ENCODE data around the gene MRGPRX3. TPM values are rescaled to one million over a fixed set of nuclear protein-coding genes. Genes with fewer than 3 reads are reported as not detected.

MRGPRX3 gene
- polyA plus RNA-seq (ENCODE audit: low read depth in 6 of 6) = not detected

DNA sequence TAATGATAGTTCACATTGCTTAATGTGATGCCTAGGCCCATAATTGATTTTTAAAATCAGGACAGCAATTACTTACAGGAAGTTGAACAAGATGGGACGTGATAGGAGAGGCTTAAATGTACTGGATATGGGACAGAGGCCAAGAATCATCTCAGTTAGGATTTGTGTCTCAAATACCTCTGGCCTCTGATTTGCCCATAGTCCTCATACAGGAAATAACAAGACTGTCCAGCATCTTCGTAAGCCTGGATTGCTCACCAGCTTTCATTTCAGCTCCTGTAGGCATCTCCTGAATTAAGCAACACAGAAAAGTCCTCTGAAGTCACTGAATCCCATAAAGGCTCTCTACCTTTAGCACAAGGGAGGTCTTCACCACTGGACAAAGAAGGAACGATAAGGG, at the start of gene MRGPRX3:
Gene MRGPRX3, plus strand, starts transcription at position 231 of the 400 bp plus-strand sequence. CDS start 4,632 bp downstream, outside the sequence.
- ATAC-seq (ENCODE audit: low read depth in 2 of 2) = no peak
- H3K4me1 Mint-ChIP-seq = no peaks in the 10 kb centered on the region

DNA sequence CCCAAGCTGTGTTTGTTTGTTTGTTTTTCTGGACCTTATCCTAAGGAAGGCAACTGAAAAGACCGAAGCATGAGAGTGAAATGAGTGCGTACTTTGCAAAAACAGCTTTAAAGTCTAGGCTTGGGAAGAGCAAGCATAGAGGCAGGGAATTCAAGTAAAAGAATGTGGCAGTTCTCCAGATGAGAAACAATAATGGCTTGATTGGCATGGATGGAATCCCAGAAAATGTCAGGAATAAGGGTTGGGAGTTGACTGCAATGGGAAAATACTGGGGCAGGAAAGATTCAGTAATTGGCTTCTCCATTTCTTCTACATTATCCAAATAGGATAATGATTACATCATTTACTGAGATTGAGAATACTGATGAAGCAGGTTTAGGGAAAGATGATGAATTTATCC, 44.0 kb upstream of the MRGPRX3 start:
- ATAC-seq (ENCODE audit: low read depth in 2 of 2) (no peak), DNase-seq (no peak)
- no peak overlapping the region for H3K4me3 Mint-ChIP-seq
- H3K36me3 Mint-ChIP-seq = peaks cover 17 to 18% of the 10 kb centered on the region in 2 donors
- peaks cover 0 to 4% (median 0%) of the 10 kb centered on the region in 3 donors for H3K4me1 Mint-ChIP-seq
- H3K9me3 Mint-ChIP-seq = no peaks in the 10 kb centered on the region
- H3K27ac Mint-ChIP-seq = peak overlapping the region in 1 of 6 donors; percentile 26
- no peaks in the 10 kb centered on the region for H3K27me3 Mint-ChIP-seq

More for the DNA sequence above, at the start of gene MRGPRX3:
- Mint-ChIP-seq H3K36me3 (peaks cover 0 to 2% of the 10 kb centered on the region in 2 donors), H3K4me3 (no peak within 1 kb of the TSS), H3K27ac (peak within 1 kb of the TSS in 1 of 6 donors; percentile 45), H3K27me3 (peaks cover 61 to 71% (median 69%) of the 10 kb centered on the region in 3 donors), H3K9me3 (peaks cover 0 to 4% (median 0%) of the 10 kb centered on the region in 7 donors)
- DNase-seq = no peak

DNA sequence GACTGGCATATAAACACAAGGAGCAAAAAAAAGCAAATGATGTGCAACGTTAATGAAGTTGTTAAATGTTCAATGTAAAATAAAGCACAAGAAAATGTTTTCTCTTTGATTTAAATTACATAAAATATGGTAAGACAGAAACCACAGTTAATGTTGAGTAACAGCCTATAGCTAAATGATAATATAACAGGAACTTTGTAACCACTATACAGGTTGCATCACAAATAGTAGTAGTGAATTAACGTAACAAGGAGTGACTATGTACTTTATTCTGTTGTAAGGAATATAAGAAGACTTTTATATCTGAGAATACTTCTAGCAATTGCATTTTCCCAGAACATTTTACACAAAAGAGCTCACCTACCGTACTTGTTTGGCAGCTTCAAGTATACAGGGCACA, 43.4 kb upstream of the MRGPRX3 start:
- peak overlapping the region in 2 of 6 donors; percentile 14 to 34 for H3K27ac Mint-ChIP-seq
- H3K27me3 Mint-ChIP-seq = no peaks in the 10 kb centered on the region
- H3K4me1 Mint-ChIP-seq = peaks cover 0 to 4% (median 0%) of the 10 kb centered on the region in 3 donors
- no peak overlapping the region for H3K4me3 Mint-ChIP-seq
- H3K9me3 Mint-ChIP-seq = no peaks in the 10 kb centered on the region
- H3K36me3 Mint-ChIP-seq = peaks cover 17 to 24% of the 10 kb centered on the region in 2 donors
- DNase-seq = no peak
- ATAC-seq (ENCODE audit: low read depth in 2 of 2) = no peak

DNA sequence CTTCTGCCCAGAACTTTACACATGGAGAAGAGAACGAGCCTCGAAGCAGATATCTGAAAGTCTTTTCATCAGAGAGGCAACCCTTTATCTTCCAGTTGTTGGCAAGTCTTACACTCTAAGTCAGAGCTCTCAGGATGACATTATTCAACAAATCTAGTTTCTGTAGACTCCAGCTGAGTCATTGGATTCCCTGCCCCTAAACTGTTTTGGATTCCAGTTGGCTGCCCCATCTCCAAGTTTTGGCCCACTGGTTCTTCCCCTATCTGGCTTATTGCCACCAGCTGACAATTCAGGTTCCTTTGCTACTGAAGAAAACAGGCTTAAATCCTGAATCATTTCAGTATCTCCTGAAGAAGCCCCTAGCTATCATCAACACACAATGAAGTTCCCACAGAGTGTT, 40.6 kb upstream of the MRGPRX3 start:
- Mint-ChIP-seq H3K4me3 (no peak overlapping the region), H3K27ac (no peak overlapping the region), H3K27me3 (no peaks in the 10 kb centered on the region), H3K9me3 (no peaks in the 10 kb centered on the region), H3K4me1 (peaks cover 0 to 9% (median 6%) of the 10 kb centered on the region in 3 donors), H3K36me3 (peaks cover 30 to 41% of the 10 kb centered on the region in 2 donors)
- ATAC-seq (ENCODE audit: low read depth in 2 of 2) = no peak
- no peak for DNase-seq

DNA sequence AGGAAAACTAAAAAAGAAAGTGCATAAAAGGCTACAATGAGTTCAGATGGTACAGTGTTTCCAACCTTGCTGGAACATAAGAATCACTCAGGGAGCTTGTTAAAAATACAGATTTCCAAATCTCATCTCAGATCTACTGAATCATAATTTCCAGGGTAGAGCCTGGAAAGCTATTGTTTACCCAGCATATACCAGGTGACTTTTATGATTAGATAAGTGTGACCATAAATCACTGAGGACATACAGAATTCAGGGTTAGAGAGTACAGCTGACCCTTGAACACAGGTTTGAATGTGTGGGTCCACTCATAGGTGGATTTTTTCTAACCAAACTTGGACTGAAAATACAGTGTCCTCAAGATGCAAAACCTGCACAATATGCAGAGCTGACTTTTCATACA, 38.4 kb upstream of the MRGPRX3 start:
- Mint-ChIP-seq H3K27ac (no peak overlapping the region), H3K4me1 (peaks cover 0 to 9% (median 6%) of the 10 kb centered on the region in 3 donors), H3K36me3 (peaks cover 29 to 34% of the 10 kb centered on the region in 2 donors), H3K4me3 (no peak overlapping the region), H3K27me3 (no peaks in the 10 kb centered on the region), H3K9me3 (no peaks in the 10 kb centered on the region)
- ATAC-seq (ENCODE audit: low read depth in 2 of 2) (no peak), DNase-seq (no peak)

DNA sequence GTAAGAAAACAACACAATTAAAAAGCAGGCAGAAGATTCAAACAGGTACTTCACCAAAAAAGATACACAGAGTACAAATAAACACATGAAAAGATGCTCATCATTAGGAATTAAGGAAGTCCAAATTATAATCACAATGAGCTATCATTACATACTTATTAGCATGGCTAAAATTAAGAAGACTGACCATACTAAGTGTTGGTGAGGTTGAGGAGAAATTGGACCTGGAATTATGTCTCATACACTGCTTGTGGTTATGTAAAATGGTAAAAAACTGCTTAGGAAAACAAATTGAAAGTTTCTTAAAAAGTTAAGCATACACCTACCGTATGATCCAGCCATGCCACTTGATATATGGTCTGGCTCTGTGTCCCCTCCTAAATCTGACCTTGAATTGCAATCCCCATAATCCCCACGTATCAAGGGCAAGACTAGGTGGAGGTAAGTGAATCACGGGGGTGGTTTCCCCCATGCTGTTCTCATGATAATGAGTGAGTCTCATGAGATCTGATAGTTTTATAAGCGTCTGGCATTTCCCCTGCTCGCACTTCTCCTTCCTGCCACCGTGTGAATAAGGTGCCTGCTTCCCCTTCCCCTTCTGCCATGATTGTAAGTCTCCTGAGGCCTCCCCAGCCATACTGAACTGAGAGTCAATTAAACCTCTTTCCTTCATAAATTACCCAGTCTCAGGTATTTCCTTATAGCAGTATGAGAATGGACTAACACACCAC, 31.3 kb upstream of the MRGPRX3 start:
- Mint-ChIP-seq H3K27me3 (no peaks in the 10 kb centered on the region), H3K36me3 (peaks cover 20 to 24% of the 10 kb centered on the region in 2 donors), H3K4me3 (peak overlapping the region in 5 of 8 donors; percentile 2 to 68 (median 23)), H3K9me3 (peaks cover 0 to 4% (median 0%) of the 10 kb centered on the region in 7 donors), H3K27ac (peak overlapping the region; percentile 64 to 94 (median 86)), H3K4me1 (peaks cover 22 to 38% (median 28%) of the 10 kb centered on the region in 3 donors)
- peak; percentile 43 for DNase-seq
- ATAC-seq (ENCODE audit: low read depth in 2 of 2) = peak; percentile 48 to 53

DNA sequence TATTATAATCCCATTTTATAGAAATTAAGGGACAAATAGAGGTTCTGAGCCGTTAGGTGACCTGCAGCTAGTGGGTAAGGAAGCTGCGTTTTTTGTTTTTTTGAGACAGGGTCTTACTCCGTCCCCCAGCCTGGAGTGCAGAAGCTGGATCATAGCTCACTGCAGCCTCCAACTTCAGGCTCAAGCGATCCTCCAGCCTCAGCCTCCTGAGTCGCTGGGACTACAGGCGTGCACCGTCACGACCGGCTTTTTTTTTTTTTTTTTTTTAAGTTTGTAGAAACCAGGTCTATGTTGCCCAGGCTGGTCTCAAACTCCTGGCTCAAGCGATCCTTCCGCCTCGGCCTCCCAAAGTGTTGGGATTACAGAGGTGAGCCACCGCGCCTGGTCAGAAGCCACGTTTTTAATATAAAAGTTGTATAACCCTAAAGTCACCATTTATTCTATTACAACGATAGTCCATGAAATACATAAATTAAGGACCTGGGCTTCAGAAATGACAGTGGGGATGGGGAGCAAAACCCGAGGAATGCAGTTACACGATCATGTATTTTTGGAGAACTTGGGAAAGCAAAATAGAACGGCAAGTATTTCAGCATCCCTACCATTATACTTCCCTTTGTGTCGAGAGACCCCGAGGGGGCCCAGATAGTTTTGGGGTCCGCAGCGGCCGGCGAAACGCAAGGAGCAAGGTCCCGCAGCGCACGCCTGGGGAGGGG, 27.1 kb upstream of the MRGPRX3 start:
- DNase-seq (no peak), ATAC-seq (ENCODE audit: low read depth in 2 of 2) (no peak)
- Mint-ChIP-seq H3K27ac (peak overlapping the region; percentile 61 to 94 (median 90)), H3K36me3 (peaks cover 13 to 16% of the 10 kb centered on the region in 2 donors), H3K4me3 (peak overlapping the region; percentile 87 to 97 (median 94)), H3K27me3 (peaks cover 6 to 20% (median 11%) of the 10 kb centered on the region in 3 donors), H3K9me3 (peaks cover 0 to 4% (median 0%) of the 10 kb centered on the region in 7 donors), H3K4me1 (peaks cover 19 to 42% (median 29%) of the 10 kb centered on the region in 3 donors)

DNA sequence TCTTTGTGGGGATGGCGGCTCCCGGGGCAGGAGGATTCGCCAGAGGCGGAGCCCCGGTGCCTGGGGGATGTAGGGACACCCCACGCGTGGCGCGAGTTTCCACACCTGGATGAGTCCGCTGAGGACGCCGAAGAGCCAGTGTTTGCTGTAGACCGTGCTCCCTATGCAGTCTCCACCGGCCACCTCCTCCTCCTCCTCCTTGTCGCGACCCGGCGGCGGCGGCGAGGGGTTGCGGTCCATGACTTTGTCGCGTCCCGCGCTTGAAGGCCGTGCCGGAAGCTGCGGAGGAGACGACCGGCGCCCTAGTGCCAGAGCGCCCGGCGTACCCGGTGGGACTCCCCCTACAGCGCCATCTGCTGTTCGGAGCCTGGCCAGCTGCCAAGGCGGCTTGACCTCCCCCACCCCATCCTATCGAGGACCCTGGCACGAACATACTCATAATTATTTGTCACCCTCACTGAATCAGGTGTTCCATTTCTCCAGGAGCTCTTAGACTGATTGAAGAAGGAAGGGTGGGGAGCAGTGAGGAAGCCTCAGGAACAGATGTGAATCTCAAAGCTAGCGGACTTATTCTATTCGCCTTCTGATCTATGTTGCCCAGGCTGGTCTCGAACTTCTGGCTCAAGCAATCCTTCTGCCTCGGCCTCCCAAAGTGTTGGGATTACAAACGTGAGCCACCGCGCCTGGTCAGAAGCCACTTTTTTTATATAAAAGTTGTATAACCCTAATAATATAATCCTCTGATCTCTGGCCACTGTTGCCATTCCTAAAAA, 26.4 kb upstream of the MRGPRX3 start, which contains the start of gene SAAL1:
Gene SAAL1, minus strand, starts transcription at position 281 of the 773 bp plus-strand sequence. Its CDS starts 41 bp downstream, at position 240.
- peak; percentile 86 for DNase-seq
- Mint-ChIP-seq H3K4me1 (peaks cover 19 to 39% (median 28%) of the 10 kb centered on the region in 3 donors), H3K27me3 (peaks cover 14 to 28% (median 18%) of the 10 kb centered on the region in 3 donors), H3K27ac (peak within 1 kb of the TSS; percentile 61 to 94 (median 90)), H3K36me3 (peaks cover 9 to 14% of the 10 kb centered on the region in 2 donors), H3K4me3 (peak within 1 kb of the TSS; percentile 87 to 97 (median 94)), H3K9me3 (peaks cover 0 to 4% (median 0%) of the 10 kb centered on the region in 7 donors)
- ATAC-seq (ENCODE audit: low read depth in 2 of 2) = peak; percentile 93 to 94

DNA sequence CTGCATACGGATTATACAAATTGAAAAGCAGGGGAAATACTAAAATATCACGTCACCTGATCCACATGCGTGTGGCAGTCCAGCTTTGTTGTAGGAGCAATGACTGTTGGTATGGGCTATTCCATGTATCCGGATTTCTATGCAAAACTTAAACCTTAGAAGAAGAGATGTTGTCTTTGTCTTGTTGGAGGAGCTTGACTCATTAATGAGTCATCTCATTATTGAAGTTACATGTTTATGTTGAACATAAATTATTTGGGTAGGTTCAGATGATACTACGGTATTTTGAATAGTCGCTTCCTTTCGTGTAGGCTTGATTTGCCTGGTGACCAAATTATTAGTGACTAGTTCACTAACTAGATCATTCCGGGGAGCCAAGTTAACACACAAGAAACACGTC, 25.7 kb upstream of the MRGPRX3 start:
- no peaks in the 10 kb centered on the region for H3K9me3 Mint-ChIP-seq
- H3K27ac Mint-ChIP-seq = peak overlapping the region in 1 of 6 donors; percentile 49
- peak overlapping the region in 6 of 8 donors; percentile 24 to 96 (median 92) for H3K4me3 Mint-ChIP-seq
- peaks cover 17 to 35% (median 25%) of the 10 kb centered on the region in 3 donors for H3K27me3 Mint-ChIP-seq
- H3K36me3 Mint-ChIP-seq = peaks cover 2 to 7% of the 10 kb centered on the region in 2 donors
- DNase-seq (no peak), ATAC-seq (ENCODE audit: low read depth in 2 of 2) (no peak)
- H3K4me1 Mint-ChIP-seq = peaks cover 12 to 32% (median 21%) of the 10 kb centered on the region in 3 donors

DNA sequence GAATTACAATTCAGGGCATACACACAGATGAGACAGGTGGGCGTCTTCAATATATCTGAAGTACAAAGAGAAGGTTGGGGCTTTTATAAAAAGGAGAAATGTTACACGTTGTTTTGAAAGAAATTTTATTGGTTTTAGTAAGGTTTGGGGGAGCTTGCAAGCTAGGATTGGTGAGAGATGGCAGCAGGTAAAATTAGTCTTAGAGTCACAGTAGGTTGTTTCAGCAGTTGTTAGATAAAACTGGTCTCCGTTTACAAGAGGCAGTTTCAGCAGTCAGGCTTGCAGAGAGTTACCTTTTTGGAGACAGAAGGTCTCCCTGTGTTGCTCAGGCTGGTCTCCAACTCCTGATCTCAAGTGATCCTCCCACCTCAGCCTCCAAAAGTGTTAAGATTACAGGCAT, 24.1 kb upstream of the MRGPRX3 start:
- Mint-ChIP-seq H3K27ac (no peak overlapping the region), H3K4me1 (peaks cover 10 to 26% (median 12%) of the 10 kb centered on the region in 3 donors), H3K4me3 (peak overlapping the region in 2 of 8 donors; percentile 3 to 78), H3K27me3 (peaks cover 25 to 47% (median 35%) of the 10 kb centered on the region in 3 donors), H3K36me3 (no peaks in the 10 kb centered on the region), H3K9me3 (no peaks in the 10 kb centered on the region)
- DNase-seq (no peak), ATAC-seq (ENCODE audit: low read depth in 2 of 2) (no peak)

DNA sequence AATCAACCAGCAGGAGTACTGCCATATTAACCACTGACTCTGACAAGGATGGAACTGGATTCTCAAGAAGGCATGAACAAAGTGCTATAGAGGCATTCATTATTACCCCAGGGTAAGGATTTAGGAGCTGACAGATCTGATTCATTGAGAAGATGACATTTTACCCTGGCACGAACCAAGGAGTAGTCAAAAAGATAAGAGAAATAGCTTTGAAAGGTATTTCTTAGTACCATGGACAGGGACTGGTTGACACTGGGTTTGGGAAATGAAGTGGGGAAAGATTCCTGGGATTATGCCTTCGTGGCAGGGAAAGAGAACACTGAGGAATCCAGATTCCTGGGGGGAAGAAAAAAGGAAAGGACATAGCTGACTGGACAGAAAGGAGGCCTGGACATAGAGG, 21.4 kb upstream of the MRGPRX3 start:
- Mint-ChIP-seq H3K4me3 (no peak overlapping the region), H3K4me1 (peaks cover 2 to 10% (median 7%) of the 10 kb centered on the region in 3 donors), H3K36me3 (no peaks in the 10 kb centered on the region), H3K27ac (no peak overlapping the region), H3K9me3 (no peaks in the 10 kb centered on the region), H3K27me3 (peaks cover 38 to 75% (median 58%) of the 10 kb centered on the region in 3 donors)
- ATAC-seq (ENCODE audit: low read depth in 2 of 2) = no peak
- no peak for DNase-seq

DNA sequence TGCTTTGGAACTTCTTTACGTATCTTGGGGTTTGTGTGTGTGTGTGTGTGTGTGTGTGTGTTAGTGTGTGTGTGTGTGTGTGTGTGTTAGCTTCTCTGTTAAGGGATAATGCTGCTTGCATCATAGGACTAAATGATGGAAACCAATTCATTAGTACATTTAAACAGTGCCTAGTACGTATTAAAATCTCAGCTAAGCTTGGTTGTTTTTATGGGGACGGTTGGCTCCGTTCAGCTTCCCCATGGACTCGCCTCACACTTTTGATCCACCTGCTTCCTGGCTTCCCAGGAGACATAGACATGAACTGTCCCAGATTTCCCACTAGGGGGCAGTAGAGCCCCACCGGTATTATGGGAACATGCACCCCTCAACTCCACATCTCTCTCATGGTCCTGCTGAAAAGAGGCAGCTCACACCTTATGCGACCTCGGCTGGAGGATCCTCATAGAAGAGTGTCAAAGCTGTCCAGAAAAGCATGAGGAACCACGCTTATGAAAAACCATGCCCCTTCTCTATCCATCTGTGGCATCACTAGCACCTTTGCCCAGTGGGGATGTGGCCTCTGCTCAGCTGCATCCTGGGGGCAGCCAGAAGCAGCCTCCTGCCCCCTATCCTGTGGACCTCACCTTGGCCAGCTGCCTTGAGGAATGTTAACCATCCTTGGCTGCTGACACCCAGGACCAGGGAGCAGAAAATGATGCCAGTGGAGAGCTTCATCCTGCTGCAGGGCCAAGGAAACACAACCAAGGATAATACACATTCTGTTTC, 16.8 kb upstream of the MRGPRX3 start:
- H3K9me3 Mint-ChIP-seq = no peaks in the 10 kb centered on the region
- ATAC-seq (ENCODE audit: low read depth in 2 of 2) = peak; percentile 92 to 95
- peaks cover 0 to 6% (median 5%) of the 10 kb centered on the region in 3 donors for H3K4me1 Mint-ChIP-seq
- peak overlapping the region in 2 of 6 donors; percentile 40 to 64 for H3K27ac Mint-ChIP-seq
- peaks cover 36 to 64% (median 44%) of the 10 kb centered on the region in 3 donors for H3K27me3 Mint-ChIP-seq
- no peak overlapping the region for H3K4me3 Mint-ChIP-seq
- H3K36me3 Mint-ChIP-seq = no peaks in the 10 kb centered on the region
- DNase-seq = peak; percentile 69
